Gastrocnemius medialis (tissue), 4 donors: ENCODE data around the gene KCNC2.

ENCODE experiments used
- POLR2A ChIP-seq, 2 donors: fragments of 450-650 bp; IDR thresholded peaks; one replicate each; pipeline ENCODE4 v1.6.1; 2017; ENCODE audit warnings: antibody characterized with exemption in 2 of 2, mild to moderate bottlenecking in 2 of 2, moderate library complexity in 2 of 2
- TF ChIP-seq, protein P1 (sequence below), 5 experiments: fragments of 450-650 bp in 3 of 5; fragments of 200-600 bp in 2 of 5; sonication (generic) in 2 of 5; IDR thresholded peaks in 4 of 5; conservative IDR thresholded peaks in 1 of 5; 1 replicate in 4 of 5; 2 replicates in 1 of 5; pipeline ENCODE4 v1.5.1; 2016 to 2019; ENCODE audit warnings: antibody characterized with exemption in 5 of 5, mild to moderate bottlenecking in 3 of 5, moderate library complexity in 3 of 5

GRCh38 chr12:74999474-74999873 is 210.2 kb downstream of the KCNC2 start:
- TF ChIP-seq POLR2A (IDR thresholded peaks at IDR 0.05) = no peak
- TF ChIP-seq, protein P1, sequence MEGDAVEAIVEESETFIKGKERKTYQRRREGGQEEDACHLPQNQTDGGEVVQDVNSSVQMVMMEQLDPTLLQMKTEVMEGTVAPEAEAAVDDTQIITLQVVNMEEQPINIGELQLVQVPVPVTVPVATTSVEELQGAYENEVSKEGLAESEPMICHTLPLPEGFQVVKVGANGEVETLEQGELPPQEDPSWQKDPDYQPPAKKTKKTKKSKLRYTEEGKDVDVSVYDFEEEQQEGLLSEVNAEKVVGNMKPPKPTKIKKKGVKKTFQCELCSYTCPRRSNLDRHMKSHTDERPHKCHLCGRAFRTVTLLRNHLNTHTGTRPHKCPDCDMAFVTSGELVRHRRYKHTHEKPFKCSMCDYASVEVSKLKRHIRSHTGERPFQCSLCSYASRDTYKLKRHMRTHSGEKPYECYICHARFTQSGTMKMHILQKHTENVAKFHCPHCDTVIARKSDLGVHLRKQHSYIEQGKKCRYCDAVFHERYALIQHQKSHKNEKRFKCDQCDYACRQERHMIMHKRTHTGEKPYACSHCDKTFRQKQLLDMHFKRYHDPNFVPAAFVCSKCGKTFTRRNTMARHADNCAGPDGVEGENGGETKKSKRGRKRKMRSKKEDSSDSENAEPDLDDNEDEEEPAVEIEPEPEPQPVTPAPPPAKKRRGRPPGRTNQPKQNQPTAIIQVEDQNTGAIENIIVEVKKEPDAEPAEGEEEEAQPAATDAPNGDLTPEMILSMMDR (IDR thresholded peaks at IDR 0.05 in 4 of 5, conservative IDR thresholded peaks at IDR 0.05 in 1 of 5) = no peak
